GM12878 (cell line): ENCODE data around the gene JTB. TPM values are rescaled to one million over a fixed set of nuclear protein-coding genes. Genes with fewer than 3 reads are reported as not detected.

Source experiments
- ATAC-seq: fragments of 200-7000 bp; cut with Tn5 transposase; 3 replicates; pipeline ENCODE4 v1.9.1; 2020; ENCODE audit warnings: mild to moderate bottlenecking, moderate library complexity
- BruUV-seq: library from RNA; stranded (reverse); fragments of 400-500 nt; replicated peaks from 2 replicates; lab custom pipeline; 2021; lab: Mats Ljungman, UMichigan
- CTCF ChIA-PET: fragments of 300-600 bp; sonication (Branson Sonifier 250); formaldehyde crosslinking; extraction: SDS; loops from one replicate; lab custom pipeline; 2021; ENCODE audit warnings: inconsistent platforms; lab: Yijun Ruan, JAX
- POLR2A ChIA-PET: fragments of 350-600 bp; formaldehyde crosslinking; extraction: SDS; loops from one replicate; lab custom pipeline; 2021; ENCODE audit warnings: inconsistent platforms; lab: Charles Lee
- RAD21 ChIA-PET: fragments of 300-600 bp; sonication (Branson Sonifier 250); formaldehyde crosslinking; loops from one replicate; lab custom pipeline; 2023; ENCODE audit warnings: antibody characterized with exemption; ENCODE audit not compliant: unreplicated experiment; lab: Charles Lee
- SMC1A ChIA-PET: fragments of 300-600 bp; sonication (Branson Sonifier 250); formaldehyde crosslinking; loops from one replicate; lab custom pipeline; 2023; ENCODE audit not compliant: unreplicated experiment, uncharacterized antibody; lab: Charles Lee
- DNase-seq: peaks from one replicate; pipeline ENCODE4 v3.0.0-alpha.2; 2011; ENCODE audit warnings: low read depth, low spot score
- FAIRE-seq: peaks from 3 replicates; lab custom pipeline; 2011; peaks lifted over from hg19 to GRCh38; lab: Jason Lieb, UNC
- H2AFZ ChIP-seq: 2 replicates; pipeline ENCODE4 v1.6.0; 2011; ENCODE audit warnings: low read depth, low read length, control low read depth; ENCODE audit not compliant: control insufficient read depth
- H3K27ac ChIP-seq: 2 replicates; pipeline ENCODE4 v1.5.1; 2011; ENCODE audit warnings: control low read depth; ENCODE audit not compliant: control insufficient read depth, insufficient read depth
- H3K27me3 ChIP-seq, 2 experiments: replicated peaks in 1 of 2; 2 replicates each; pipeline versions ENCODE4 v1.6.0 to v1.6.1; 2011; ENCODE audit warnings: low read length in 1 of 2; ENCODE audit not compliant: control insufficient read depth in 2 of 2, insufficient read depth in 2 of 2
- H3K36me3 ChIP-seq, 2 experiments: 2 replicates each; pipeline ENCODE4 v1.5.1; 2011; ENCODE audit warnings: low read length in 1 of 2; ENCODE audit not compliant: control insufficient read depth in 2 of 2, insufficient read depth in 2 of 2
- H3K4me1 ChIP-seq: 2 replicates; pipeline ENCODE4 v1.6.1; 2011; ENCODE audit warnings: mild to moderate bottlenecking, low read length, moderate library complexity, mixed read lengths; ENCODE audit not compliant: control insufficient read depth, insufficient read depth
- H3K4me2 ChIP-seq: 2 replicates; pipeline ENCODE4 v1.6.0; 2011; ENCODE audit warnings: control low read depth; ENCODE audit not compliant: control insufficient read depth, insufficient read depth
- H3K4me3 ChIP-seq: fragments of 200-600 bp; sonication (generic); 2 replicates; pipeline ENCODE4 v1.5.1; 2016
- H3K79me2 ChIP-seq: 2 replicates; pipeline ENCODE4 v1.6.0; 2011; ENCODE audit warnings: low read length; ENCODE audit not compliant: control insufficient read depth, insufficient read depth
- H3K9ac ChIP-seq: 2 replicates; pipeline ENCODE4 v1.8.0; 2011; ENCODE audit warnings: low read length, control low read depth, mixed read lengths; ENCODE audit not compliant: control insufficient read depth, insufficient read depth
- H3K9me3 ChIP-seq: replicated peaks from 3 replicates; pipeline ENCODE4 v1.5.1; 2011; ENCODE audit warnings: mild to moderate bottlenecking, low read length; ENCODE audit not compliant: control insufficient read depth, insufficient read depth
- H4K20me1 ChIP-seq: 2 replicates; pipeline ENCODE4 v1.6.0; 2011; ENCODE audit not compliant: control insufficient read depth, insufficient read depth
- BCL11A ChIP-seq: IDR thresholded peaks from 2 replicates; pipeline ENCODE4 v1.6.1; 2011; ENCODE audit warnings: low read depth, low read length
- CEBPZ ChIP-seq: fragments of 150-350 bp; IDR thresholded peaks from 2 replicates; pipeline ENCODE4 v1.6.1; 2016; ENCODE audit warnings: low read depth, low read length
- DPF2 ChIP-seq: fragments of 450-650 bp; IDR thresholded peaks from 2 replicates; pipeline ENCODE4 v1.6.1; 2017; ENCODE audit warnings: mild to moderate bottlenecking
- FOXK2 ChIP-seq: fragments of 450-650 bp; IDR thresholded peaks from 2 replicates; pipeline ENCODE4 v1.6.1; 2017; ENCODE audit warnings: mild to moderate bottlenecking, moderate library complexity
- GATAD2B ChIP-seq: fragments of 450-650 bp; conservative IDR thresholded peaks from 2 replicates; pipeline ENCODE4 v1.6.1; 2017; ENCODE audit warnings: low read depth, mild to moderate bottlenecking, moderate library complexity
- HDGF ChIP-seq: fragments of 450-650 bp; IDR thresholded peaks from 2 replicates; pipeline ENCODE4 v1.6.1; 2016; ENCODE audit warnings: antibody characterized with exemption
- IRF4 ChIP-seq: IDR thresholded peaks from 2 replicates; pipeline ENCODE4 v1.6.1; 2011; ENCODE audit warnings: low read depth, low read length
- KDM1A ChIP-seq: fragments of 200-600 bp; sonication (generic); IDR thresholded peaks from 2 replicates; pipeline ENCODE4 v1.6.1; 2016; ENCODE audit warnings: borderline replicate concordance
- NFYA ChIP-seq: IDR thresholded peaks from 2 replicates; pipeline ENCODE4 v1.6.1; 2011; ENCODE audit warnings: low read depth, mild to moderate bottlenecking, low read length, improper control_type of control experiment, borderline replicate concordance
- NFYB ChIP-seq: IDR thresholded peaks from 2 replicates; pipeline ENCODE4 v1.6.1; 2011; ENCODE audit warnings: low read depth, mild to moderate bottlenecking, low read length, improper control_type of control experiment, moderate library complexity; ENCODE audit not compliant: insufficient read depth
- NR2C2 ChIP-seq: IDR thresholded peaks from 2 replicates; pipeline ENCODE4 v1.6.1; 2011; ENCODE audit warnings: borderline replicate concordance, low read depth; ENCODE audit not compliant: control insufficient read depth, insufficient read length
- RUNX3 ChIP-seq: IDR thresholded peaks from 2 replicates; pipeline ENCODE4 v1.6.1; 2012; ENCODE audit warnings: low read length, inconsistent platforms
- SPI1 ChIP-seq: IDR thresholded peaks from 2 replicates; pipeline ENCODE4 v1.6.1; 2011; ENCODE audit warnings: low read depth, mild to moderate bottlenecking, low read length, moderate library complexity, borderline replicate concordance; ENCODE audit not compliant: insufficient read depth
- TCF7 ChIP-seq: IDR thresholded peaks from 2 replicates; pipeline ENCODE4 v1.6.1; 2014; ENCODE audit warnings: antibody characterized with exemption, borderline replicate concordance
- ZNF622 ChIP-seq: fragments of 450-650 bp; IDR thresholded peaks from 2 replicates; pipeline ENCODE4 v1.6.1; 2017; ENCODE audit warnings: mild to moderate bottlenecking, inconsistent platforms
- ZSCAN29 ChIP-seq: fragments of 450-650 bp; IDR thresholded peaks from 2 replicates; pipeline ENCODE4 v1.6.1; 2017; ENCODE audit warnings: mild to moderate bottlenecking, moderate library complexity
- WGBS: methylation state at CpG from one replicate; pipeline ENCODE4 v1.1.6; 2016; ENCODE audit warnings: low lambda C conversion rate; ENCODE audit not compliant: insufficient replicate concordance, insufficient coverage; ENCODE audit errors: missing lambda C conversion rate; 5-methylcytosine and 5-hydroxymethylcytosine counted together
- in situ Hi-C: fragments of 300-500 bp; cut with MboI; formaldehyde crosslinking; loops from 9 replicates; pipeline ENCODE4 v1.14.3; 2018; ENCODE audit warnings: mixed read lengths
- intact Hi-C: fragments of 100-400 bp; cut with micrococcal nuclease; formaldehyde crosslinking; loops from one replicate; pipeline ENCODE4 v1.14.2; 2022; ENCODE audit not compliant: unreplicated experiment
- polyA plus RNA-seq, 11 experiments: library from polyadenylated mRNA; depleted of rRNA in 4 of 11; unstranded in 6 of 11; stranded (reverse) in 5 of 11; fragments of >200 nt; fragmentation: Nextera tagmentation in 4 of 11; fragmentation: Illumina TruSeq in 1 of 11; extraction: Ambion mirVana in 4 of 11; extraction: Trizol in 1 of 11; gene quantifications; 1 replicate in 1 of 11; 2 replicates in 10 of 11; pipeline versions ENCODE4 v1.2.1 to v1.2.3, GENCODE V29; 2011 to 2016; ENCODE audit warnings: inconsistent platforms in 2 of 11, missing spikeins in 2 of 11, low read depth in 1 of 11
- total RNA-seq, 4 experiments: library from RNA; depleted of rRNA in 3 of 4; stranded (reverse); fragments of >200 nt in 3 of 4; fragmentation: Illumina TruSeq in 1 of 4; extraction: Trizol in 1 of 4; gene quantifications; 2 replicates each; pipeline versions ENCODE4 v1.2.1 to v1.2.3, GENCODE V29; 2013 to 2021

JTB gene
- total and polyA plus RNA-seq, 10 of the 15 experiments (the other 5 are each of a cell fraction or from before 2014, with no cell fraction given): 25.0 to 298 (median 155) TPM

DNA sequence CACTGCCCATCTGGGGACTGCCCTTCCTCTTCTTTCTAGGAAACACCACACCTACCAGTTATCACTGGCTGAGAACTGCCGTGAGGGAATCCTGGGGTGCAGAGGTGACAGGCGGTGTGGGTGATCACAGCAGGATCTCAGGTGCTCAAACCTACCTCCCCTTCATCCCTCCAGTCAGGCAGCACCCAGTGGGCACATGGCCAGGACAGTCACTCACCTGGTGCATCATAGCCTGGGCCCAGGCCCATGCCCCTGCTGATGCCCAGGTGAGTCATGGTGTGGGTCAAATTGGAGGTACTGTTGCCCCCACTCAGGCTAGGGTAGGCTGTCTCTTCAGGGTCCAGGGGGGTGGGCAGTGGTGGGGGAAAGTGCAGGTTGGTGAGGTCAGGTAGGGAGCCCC, 25.7 kb downstream of the JTB start:
- Histone ChIP-seq H3K4me3 (no peak overlapping the region), H3K36me3 (peaks cover 33 to 38% of the 10 kb centered on the region in 2 experiments; a peak in 3 of 4 replicates), H3K27me3 (no peaks in the 10 kb centered on the region), H2AFZ (no peak overlapping the region), H3K79me2 (peaks cover 39% of the 10 kb centered on the region), H3K4me1 (peaks cover 15% of the 10 kb centered on the region), H3K9me3 (no peaks in the 10 kb centered on the region), H3K4me2 (no peak overlapping the region), H4K20me1 (peaks cover 12% of the 10 kb centered on the region; the same call in 1 of the 2 replicates), H3K9ac (no peak overlapping the region), H3K27ac (no peak overlapping the region)
- ATAC-seq: no peak
- in situ Hi-C loops: no loop called here
- POLR2A ChIA-PET: no interaction called here
- BruUV-seq: no TSS peak
- no peak for FAIRE-seq
- CTCF ChIA-PET: interaction anchor here (1.7 kb wide), 1 partner anchor 22 kb away, joined by 3 read pairs; no protein-coding TSS in a partner anchor
- TF ChIP-seq RUNX3 (no peak), NFYA (no peak), SPI1 (no peak), TCF7 (no peak), NFYB (no peak), NR2C2 (no peak)
- RAD21 ChIA-PET: no interaction called here
- no peak for DNase-seq
- SMC1A ChIA-PET: no interaction called here
- WGBS: 73% methylated on average over 2 of the region's 2 CpGs
- intact Hi-C loops: no loop called here

GRCh38 chr1:153951183-153951582, 26.3 kb downstream of the JTB start:
- no peak for DNase-seq
- intact Hi-C loops (no loop called here), in situ Hi-C loops (no loop called here)
- H4K20me1 ChIP-seq: peaks cover 10% of the 10 kb centered on the region; the same call in 1 of the 2 replicates
- no peak overlapping the region for H3K27ac ChIP-seq
- peaks cover 33 to 38% of the 10 kb centered on the region in 2 experiments; a peak in 3 of 4 replicates for H3K36me3 ChIP-seq
- ChIA-PET POLR2A (interaction anchor here (1.3 kb wide), 1 partner anchor 153 kb away, joined by 4 read pairs; no protein-coding TSS in a partner anchor), RAD21 (no interaction called here), CTCF (interaction anchor here (1.7 kb wide), 1 partner anchor 22 kb away, joined by 3 read pairs; no protein-coding TSS in a partner anchor), SMC1A (interaction anchor here (1.0 to 2.1 kb wide), 2 partner anchors 11 to 158 kb away, joined by 3 to 5 read pairs; no protein-coding TSS in a partner anchor)
- no peak overlapping the region for H3K4me3 ChIP-seq
- H3K9me3 ChIP-seq: no peaks in the 10 kb centered on the region
- 73% methylated on average over 10 of the region's 11 CpGs for whole genome bisulfite sequencing
- H3K9ac ChIP-seq: no peak overlapping the region
- H3K79me2 ChIP-seq: peaks cover 33% of the 10 kb centered on the region
- peaks cover 13% of the 10 kb centered on the region for H3K4me1 ChIP-seq
- TF ChIP-seq CEBPZ (no peak), ZSCAN29 (no peak), DPF2 (no peak), IRF4 (no peak), HDGF (no peak), GATAD2B (no peak), FOXK2 (no peak), ZNF622 (no peak), KDM1A (no peak), BCL11A (no peak)
- no peak for FAIRE-seq
- no peaks in the 10 kb centered on the region for H3K27me3 ChIP-seq
- no TSS peak for BruUV-seq
- ATAC-seq: no peak
- H3K4me2 ChIP-seq: no peak overlapping the region
- no peak overlapping the region for H2AFZ ChIP-seq
